SJSA1 (cell line): Measurements from ENCODE around the gene CNN2. TPM values are rescaled to one million over a fixed set of nuclear protein-coding genes. Genes with fewer than 3 reads are reported as not detected.

Experiments used
- DNase-seq, 2 experiments: peaks; one replicate each; pipeline ENCODE4 v3.0.0-alpha.2; 2015 to 2020; ENCODE audit warnings: low spot score in 2 of 2, low read depth in 1 of 2
- H3K27ac ChIP-seq: fragments of 250-450 bp; sonication (Bioruptor Pico); 2 replicates; pipeline ENCODE4 v1.5.1; 2020; ENCODE audit warnings: mild to moderate bottlenecking, moderate library complexity
- H3K27me3 ChIP-seq: fragments of 250-450 bp; sonication (Bioruptor Pico); replicated peaks from 2 replicates; pipeline ENCODE4 v1.5.1; 2020; ENCODE audit warnings: mild to moderate bottlenecking, moderate library complexity
- H3K36me3 ChIP-seq: fragments of 250-450 bp; sonication (Bioruptor Pico); 2 replicates; pipeline ENCODE4 v1.5.1; 2020; ENCODE audit warnings: mild to moderate bottlenecking
- H3K4me1 ChIP-seq: fragments of 250-450 bp; sonication (Bioruptor Pico); replicated peaks from 2 replicates; pipeline ENCODE4 v1.6.1; 2021; ENCODE audit warnings: mild to moderate bottlenecking
- H3K4me3 ChIP-seq: fragments of 250-450 bp; sonication (Bioruptor Pico); 2 replicates; pipeline ENCODE4 v1.5.1; 2020; ENCODE audit warnings: mild to moderate bottlenecking
- H3K9me3 ChIP-seq: fragments of 250-450 bp; sonication (Bioruptor Pico); replicated peaks from 2 replicates; pipeline ENCODE4 v1.5.1; 2020; ENCODE audit warnings: mild to moderate bottlenecking
- total RNA-seq: library from RNA; depleted of rRNA; stranded (reverse); fragments of >200 nt; shearing (Covaris generic); gene quantifications from 2 replicates; pipeline ENCODE4 v1.2.3, GENCODE V29; 2014

CNN2 gene
- total RNA-seq, 1 experiment from 2014 or later = 441 TPM

DNA sequence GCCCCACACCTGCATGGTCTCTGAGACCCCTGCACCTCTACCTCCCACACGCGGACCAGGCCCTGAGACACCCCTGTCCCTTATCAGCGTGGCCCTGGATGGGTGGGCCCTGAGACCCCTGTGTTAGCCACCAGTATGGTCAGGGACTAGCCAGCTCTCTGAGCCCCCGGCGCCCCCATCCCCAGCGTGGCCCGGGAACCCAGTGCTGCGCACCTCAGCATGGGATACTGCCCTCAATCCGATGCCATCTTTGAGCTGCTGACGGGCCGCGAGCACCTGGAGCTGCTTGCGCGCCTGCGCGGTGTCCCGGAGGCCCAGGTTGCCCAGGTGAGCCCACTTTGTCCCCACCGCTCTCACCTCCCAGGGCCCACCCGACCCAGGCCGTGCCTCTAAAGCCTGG is 35.6 kb downstream of the CNN2 start:
- H3K4me3 ChIP-seq = no peak overlapping the region
- H3K36me3 ChIP-seq = no peaks in the 10 kb centered on the region
- no peak overlapping the region for H3K27ac ChIP-seq
- peaks cover 20% of the 10 kb centered on the region for H3K4me1 ChIP-seq
- H3K9me3 ChIP-seq = no peaks in the 10 kb centered on the region
- peaks cover 17% of the 10 kb centered on the region for H3K27me3 ChIP-seq
- no peak for DNase-seq

DNA sequence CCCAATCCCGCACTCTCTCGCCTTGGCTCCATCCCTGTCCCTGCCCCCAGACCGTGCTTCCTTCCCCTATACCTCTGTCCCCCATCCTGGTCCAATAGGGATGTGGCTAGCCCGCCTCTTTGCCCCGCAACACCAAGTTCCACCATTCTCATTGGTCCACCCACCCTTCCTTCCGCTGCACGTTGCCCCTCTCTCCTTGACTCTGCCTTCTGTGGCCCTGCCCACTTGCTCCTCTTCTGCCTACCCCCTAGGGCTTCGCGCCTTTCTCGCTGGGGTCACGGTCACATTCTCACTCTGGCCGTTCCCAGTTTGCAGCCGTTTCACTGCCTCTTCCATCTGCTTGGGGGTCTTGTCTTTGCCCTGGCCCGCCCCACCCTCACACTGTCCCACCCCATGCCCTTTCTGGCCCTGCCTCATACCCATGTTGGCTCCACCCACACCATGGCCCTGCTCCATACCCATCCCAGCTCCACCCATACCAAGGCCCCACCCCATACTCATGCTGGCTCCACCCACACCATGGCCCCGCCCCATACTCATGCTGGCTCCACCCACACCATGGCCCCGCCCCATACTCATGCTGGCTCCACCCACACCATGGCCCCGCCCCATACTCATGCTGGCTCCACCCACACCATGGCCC is 36.1 kb downstream of the CNN2 start:
- no peak overlapping the region for H3K4me3 ChIP-seq
- no peak for DNase-seq
- no peak overlapping the region for H3K27ac ChIP-seq
- peaks cover 22% of the 10 kb centered on the region for H3K27me3 ChIP-seq
- H3K4me1 ChIP-seq = peaks cover 25% of the 10 kb centered on the region
- H3K36me3 ChIP-seq = no peaks in the 10 kb centered on the region
- no peaks in the 10 kb centered on the region for H3K9me3 ChIP-seq

DNA sequence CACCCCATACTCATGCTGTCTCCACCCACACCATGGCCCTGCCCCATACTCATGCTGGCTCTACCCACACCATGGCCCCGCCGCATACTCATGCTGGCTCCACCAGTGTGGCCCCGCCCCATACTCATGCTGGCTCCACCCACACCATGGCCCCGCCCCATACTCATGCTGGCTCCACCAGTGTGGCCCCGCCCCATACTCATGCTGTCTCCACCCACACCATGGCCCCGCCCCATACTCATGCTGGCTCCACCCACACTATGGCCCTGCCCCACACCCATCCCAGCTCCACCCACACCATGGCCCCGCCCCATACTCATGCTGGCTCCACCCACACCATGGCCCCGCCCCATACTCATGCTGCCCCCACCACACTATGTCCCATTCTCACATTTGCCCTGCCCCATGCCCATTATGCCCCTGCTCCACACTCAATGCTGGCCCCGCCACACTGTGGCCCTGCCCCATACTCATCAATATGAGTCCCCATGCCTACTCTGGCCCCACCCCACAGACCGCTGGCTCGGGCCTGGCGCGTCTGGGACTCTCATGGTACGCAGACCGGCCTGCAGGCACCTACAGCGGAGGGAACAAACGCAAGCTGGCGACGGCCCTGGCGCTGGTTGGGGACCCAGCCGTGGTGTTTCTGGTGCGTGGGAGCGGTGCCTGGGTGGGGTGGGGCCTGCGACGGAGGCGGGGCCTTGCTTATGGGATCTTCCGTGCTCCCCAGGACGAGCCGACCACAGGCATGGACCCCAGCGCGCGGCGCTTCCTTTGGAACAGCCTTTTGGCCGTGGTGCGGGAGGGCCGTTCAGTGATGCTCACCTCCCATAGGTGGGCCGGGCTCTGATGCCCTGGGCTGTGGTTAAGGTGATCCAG is 36.9 kb downstream of the CNN2 start:
- Histone ChIP-seq H3K36me3 (no peaks in the 10 kb centered on the region), H3K27me3 (peaks cover 28% of the 10 kb centered on the region), H3K4me1 (peaks cover 26% of the 10 kb centered on the region), H3K4me3 (no peak overlapping the region), H3K9me3 (no peaks in the 10 kb centered on the region), H3K27ac (no peak overlapping the region)
- DNase-seq = no peak

DNA sequence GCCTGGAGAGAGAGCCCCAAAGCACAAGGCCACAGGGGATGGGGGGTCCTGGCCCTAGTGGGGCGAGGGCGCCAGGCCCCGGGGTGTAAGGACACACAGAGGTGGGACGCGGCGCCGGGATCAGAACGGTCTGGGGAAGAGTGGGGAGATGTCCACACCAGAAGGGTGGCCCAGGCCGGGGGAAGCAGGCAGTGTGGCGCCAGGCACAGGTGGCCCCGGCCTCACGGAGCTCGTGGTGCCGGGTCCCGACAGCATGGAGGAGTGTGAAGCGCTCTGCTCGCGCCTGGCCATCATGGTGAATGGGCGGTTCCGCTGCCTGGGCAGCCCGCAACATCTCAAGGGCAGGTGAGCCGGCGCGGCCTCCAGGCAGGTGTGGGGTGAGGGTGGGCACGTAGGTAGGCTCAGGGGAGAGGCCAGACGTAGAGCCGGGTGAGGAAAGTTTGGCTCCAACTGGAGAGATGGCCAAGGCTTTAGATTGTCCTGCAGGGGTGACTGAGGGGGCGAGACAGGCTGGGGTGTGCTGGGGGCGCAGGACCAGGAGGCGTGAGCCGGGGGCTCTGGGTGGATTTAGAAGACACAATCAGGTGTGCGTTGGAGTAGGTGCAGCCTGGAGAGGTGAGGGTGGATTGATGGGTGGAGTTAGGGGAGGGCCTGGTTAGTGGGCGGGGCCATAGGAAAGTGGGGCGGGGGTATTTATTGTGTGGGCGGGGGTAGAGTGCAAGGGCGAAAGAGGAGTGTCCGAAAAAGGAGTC is 37.7 kb downstream of the CNN2 start:
- Histone ChIP-seq H3K27ac (no peak overlapping the region), H3K36me3 (no peaks in the 10 kb centered on the region), H3K4me1 (peaks cover 26% of the 10 kb centered on the region), H3K27me3 (peaks cover 36% of the 10 kb centered on the region), H3K9me3 (no peaks in the 10 kb centered on the region), H3K4me3 (no peak overlapping the region)
- DNase-seq = no peak

DNA sequence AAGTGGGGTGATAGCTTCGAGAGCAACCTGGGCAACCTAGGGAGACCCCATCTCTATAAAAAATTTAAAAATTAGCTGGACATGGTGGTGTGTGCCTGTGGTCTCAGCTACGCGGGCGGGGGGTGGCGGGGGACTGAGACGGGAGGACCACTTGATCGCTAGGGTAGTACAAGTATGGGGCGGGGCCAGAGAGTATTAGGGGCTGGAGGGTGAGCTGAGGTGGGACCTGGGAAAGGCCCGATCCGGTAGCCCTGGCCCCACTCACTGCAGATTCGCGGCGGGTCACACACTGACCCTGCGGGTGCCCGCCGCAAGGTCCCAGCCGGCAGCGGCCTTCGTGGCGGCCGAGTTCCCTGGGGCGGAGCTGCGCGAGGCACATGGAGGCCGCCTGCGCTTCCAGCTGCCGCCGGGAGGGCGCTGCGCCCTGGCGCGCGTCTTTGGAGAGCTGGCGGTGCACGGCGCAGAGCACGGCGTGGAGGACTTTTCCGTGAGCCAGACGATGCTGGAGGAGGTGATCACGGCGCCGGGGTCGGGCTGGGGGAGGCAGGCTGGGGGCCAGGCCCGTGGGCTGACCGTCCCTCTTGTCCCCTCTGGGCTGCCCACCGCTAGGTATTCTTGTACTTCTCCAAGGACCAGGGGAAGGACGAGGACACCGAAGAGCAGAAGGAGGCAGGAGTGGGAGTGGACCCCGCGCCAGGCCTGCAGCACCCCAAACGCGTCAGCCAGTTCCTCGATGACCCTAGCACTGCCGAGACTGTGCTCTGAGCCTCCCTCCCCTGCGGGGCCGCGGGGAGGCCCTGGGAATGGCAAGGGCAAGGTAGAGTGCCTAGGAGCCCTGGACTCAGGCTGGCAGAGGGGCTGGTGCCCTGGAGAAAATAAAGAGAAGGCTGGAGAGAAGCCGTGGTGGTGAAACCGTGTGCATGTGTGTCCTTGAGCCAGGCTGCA is 38.5 kb downstream of the CNN2 start:
- H3K27me3 ChIP-seq = peaks cover 45% of the 10 kb centered on the region
- no peaks in the 10 kb centered on the region for H3K9me3 ChIP-seq
- H3K27ac ChIP-seq = no peak overlapping the region
- H3K36me3 ChIP-seq = no peaks in the 10 kb centered on the region
- H3K4me1 ChIP-seq = peaks cover 26% of the 10 kb centered on the region
- no peak overlapping the region for H3K4me3 ChIP-seq
- DNase-seq = peak; percentile 58 to 71

DNA sequence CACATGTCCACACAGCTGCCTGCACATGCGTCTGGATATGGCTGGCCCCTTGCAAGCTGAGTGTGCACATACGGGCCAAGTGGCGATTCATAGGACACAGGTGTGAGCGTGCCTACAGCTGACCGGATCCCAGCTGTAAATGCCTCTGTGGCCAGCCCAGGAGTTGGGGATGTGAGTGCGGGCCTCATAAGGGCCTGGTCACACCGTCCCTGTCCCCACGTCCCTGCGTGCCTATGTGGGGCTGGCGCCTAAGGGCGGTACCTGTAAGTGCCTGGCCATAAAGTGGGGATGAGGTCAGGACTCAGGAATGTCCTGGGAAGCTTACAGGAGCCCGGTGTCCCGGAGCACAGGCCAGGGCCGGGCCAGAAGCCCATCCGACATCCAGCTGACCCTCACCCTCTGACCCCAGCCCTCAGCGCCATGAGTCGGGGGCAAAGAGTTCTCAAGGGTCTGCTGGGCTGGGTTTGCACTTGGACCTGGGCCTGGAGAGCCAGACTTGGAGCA is 39.2 kb downstream of the CNN2 start:
- H3K27me3 ChIP-seq = peaks cover 52% of the 10 kb centered on the region
- no peak overlapping the region for H3K27ac ChIP-seq
- H3K36me3 ChIP-seq = no peaks in the 10 kb centered on the region
- H3K4me3 ChIP-seq = no peak overlapping the region
- H3K4me1 ChIP-seq = peaks cover 27% of the 10 kb centered on the region
- DNase-seq = no peak
- H3K9me3 ChIP-seq = no peaks in the 10 kb centered on the region

DNA sequence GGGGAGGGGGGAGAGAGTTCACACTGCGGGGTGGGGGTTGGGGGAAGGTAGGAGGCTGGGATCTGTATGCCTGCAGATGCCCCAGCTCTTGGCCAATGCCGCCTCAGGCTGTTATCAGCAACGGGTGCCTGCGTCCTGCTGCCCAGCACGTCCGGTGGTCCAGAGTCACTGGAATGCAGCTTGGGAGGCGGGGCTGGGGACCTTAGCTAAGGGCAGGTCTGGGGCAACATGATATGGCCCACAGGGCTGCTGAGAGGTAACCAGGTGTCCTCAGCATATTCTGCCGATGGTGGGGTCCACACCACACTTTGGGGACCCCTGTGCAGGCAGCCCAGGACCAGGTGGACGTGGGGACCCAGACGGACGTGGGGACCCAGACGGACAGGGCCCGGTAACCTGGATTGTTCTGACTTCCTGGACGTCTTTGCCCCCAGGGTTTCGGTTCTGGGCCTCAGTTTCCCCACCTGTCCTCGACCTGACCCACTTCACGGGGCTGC is 39.9 kb downstream of the CNN2 start:
- peaks cover 58% of the 10 kb centered on the region for H3K27me3 ChIP-seq
- H3K4me3 ChIP-seq = no peak overlapping the region
- H3K27ac ChIP-seq = no peak overlapping the region
- H3K36me3 ChIP-seq = no peaks in the 10 kb centered on the region
- H3K4me1 ChIP-seq = peaks cover 33% of the 10 kb centered on the region
- no peak for DNase-seq
- H3K9me3 ChIP-seq = no peaks in the 10 kb centered on the region

DNA sequence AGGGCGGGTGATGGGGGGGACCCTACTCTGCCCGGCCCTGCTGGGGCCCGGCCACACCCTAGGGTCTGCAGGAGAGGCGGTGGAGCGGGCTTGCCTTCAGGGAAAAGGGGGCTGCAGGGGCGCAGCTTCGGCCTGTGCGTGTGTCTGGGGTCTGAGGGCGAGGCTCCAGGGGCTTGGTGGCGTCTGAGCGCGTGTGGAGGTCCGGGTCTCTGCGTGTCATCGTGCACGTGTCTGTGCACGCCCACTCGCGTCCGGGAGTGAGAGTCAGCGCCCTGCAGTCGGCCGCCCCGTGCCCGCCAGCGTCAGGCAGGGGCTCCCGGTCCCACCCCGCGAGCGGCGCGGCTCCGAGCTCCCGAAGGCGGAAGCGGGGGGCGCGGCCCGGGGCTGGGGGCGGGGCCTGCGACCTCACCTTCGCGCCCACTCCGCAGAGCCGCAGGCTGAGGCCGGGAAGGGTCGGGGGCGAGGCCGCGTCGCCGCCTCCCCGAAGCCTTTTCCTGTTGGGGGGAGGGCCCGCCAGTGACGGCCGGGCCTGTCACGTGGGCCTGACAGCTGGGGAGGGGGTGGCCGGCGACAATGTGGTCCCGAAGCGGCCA is 40.4 kb downstream of the CNN2 start, which contains the start of gene ARHGAP45:
Gene ARHGAP45, plus strand, starts transcription at position 420 of the 593 bp plus-strand sequence. CDS start 239 bp downstream, outside the sequence.
- no peak for DNase-seq
- Histone ChIP-seq H3K27me3 (peaks cover 64% of the 10 kb centered on the region), H3K4me3 (peak within 1 kb of the TSS; percentile 11), H3K9me3 (no peaks in the 10 kb centered on the region), H3K4me1 (peaks cover 34% of the 10 kb centered on the region), H3K36me3 (no peaks in the 10 kb centered on the region), H3K27ac (no peak within 1 kb of the TSS)

DNA sequence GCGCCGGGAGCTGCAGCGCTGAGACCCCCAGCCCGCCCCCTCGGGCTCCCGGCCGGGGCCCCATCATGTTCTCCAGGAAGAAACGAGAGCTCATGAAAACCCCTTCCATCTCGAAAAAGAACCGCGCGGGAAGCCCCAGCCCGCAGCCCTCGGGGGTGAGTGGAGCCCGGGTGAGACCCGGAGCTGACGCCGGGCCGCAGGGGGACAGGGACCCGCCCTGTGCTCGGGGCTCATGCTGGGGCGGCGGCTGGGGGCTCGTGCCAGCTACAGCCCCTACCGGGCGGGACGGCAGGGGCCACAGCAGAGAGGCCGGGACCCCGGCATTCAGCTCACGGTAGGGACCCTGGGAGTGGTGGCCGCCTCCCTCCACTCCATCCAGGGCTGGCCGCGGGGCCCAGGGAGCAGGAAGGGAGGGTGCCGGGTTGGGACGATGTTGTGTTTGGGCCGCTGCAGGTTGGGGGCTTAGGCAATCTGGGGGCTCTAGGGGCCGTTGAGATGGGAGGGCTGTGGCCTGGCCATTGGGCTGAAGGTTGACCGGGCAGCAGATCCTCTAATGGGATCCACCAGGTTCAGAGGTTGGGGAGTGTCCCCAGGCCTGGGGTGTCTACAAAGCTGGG is 41.0 kb downstream of the CNN2 start:
- Histone ChIP-seq H3K36me3 (no peaks in the 10 kb centered on the region), H3K4me3 (peak overlapping the region; percentile 11), H3K4me1 (peaks cover 34% of the 10 kb centered on the region), H3K27ac (no peak overlapping the region), H3K9me3 (no peaks in the 10 kb centered on the region), H3K27me3 (peaks cover 70% of the 10 kb centered on the region)
- no peak for DNase-seq

DNA sequence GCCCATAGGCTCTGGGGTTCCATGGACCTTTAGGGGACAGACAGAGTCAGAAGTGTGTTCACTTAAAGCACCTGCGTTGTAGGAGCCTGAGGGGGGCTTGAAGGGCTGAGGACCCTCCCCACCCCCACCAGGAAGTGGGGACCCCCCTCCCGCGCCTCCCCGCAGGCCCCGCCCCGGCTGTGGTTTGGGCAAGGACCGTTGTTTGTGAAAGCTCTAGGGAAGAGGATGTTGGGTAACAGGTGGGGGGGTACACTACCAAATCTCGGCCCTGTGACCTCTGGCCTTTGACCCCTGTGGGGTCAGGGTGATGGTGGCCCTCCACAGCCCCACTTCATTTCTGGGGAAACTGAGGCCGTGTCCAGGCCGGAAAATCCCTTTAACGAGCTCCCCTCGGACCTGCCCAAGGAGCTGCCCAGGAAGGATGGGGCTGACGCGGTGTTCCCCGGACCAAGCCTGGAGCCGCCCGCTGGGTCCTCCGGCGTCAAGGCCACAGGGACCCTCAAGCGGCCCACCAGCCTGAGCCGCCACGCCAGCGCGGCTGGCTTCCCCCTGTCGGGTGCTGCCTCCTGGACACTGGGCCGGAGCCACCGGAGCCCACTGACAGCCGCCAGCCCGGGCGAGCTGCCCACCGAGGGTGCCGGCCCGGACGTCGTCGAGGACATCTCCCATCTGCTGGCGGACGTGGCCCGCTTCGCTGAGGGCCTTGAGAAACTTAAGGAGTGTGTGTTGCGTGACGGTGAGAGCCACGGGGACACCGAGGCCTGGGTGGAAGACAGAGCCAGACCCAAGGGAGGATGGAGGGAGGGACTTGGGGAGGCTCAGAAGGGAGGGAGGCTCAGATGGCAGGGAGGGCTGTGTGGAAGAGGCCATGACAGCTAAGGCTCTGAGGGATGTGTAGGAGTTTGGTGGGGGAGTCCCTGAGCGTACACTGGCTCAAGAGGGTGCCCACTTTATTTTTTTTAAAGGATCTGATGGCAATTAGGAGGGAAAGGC is 41.9 kb downstream of the CNN2 start:
- no peaks in the 10 kb centered on the region for H3K36me3 ChIP-seq
- no peaks in the 10 kb centered on the region for H3K9me3 ChIP-seq
- DNase-seq = no peak
- H3K4me1 ChIP-seq = peaks cover 34% of the 10 kb centered on the region
- peaks cover 70% of the 10 kb centered on the region for H3K27me3 ChIP-seq
- no peak overlapping the region for H3K4me3 ChIP-seq
- H3K27ac ChIP-seq = no peak overlapping the region

DNA sequence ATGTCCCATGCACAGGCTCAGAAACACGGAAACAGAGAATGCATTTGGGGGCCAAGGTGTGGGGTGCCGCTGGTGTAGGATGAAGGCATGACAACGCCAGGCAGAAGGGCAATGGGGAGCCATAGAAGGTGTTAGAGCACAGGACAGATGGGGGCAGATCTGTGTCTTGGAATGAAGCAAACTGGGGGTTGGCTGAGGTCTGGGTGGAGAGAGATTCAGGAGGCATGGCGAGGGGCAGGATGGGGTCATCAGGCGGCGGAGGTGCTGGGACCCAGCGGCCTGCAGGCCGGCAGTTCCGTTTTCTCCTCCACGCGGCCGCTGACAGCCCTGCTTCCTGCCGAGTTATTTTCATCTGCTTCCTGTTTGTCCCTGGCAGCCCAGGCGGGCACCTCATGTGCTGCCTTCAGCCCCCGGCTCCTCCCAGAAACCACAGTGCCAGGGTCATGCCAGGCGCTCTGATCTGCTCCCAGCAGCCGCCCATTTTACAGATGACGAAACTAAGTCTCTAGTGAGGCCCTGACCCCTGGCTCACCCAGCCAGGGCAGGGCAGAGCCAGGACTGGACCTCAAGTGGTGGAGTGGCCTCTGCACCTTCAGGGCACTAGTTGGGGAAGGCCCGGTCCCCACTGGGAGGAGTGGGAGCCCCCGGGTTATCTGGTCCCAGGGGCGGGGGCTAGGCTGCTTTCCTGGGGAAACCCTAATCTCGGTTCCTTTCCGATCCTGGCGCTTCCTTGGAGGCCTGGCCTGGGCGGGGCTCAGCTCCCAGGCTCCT is 42.8 kb downstream of the CNN2 start:
- peaks cover 34% of the 10 kb centered on the region for H3K4me1 ChIP-seq
- H3K27ac ChIP-seq = no peak overlapping the region
- H3K9me3 ChIP-seq = no peaks in the 10 kb centered on the region
- peaks cover 70% of the 10 kb centered on the region for H3K27me3 ChIP-seq
- no peaks in the 10 kb centered on the region for H3K36me3 ChIP-seq
- H3K4me3 ChIP-seq = no peak overlapping the region
- DNase-seq = no peak
